A549 (cell line): Measurements from ENCODE around the gene MGAT5B. TPM values are rescaled to one million over a fixed set of nuclear protein-coding genes. Genes with fewer than 3 reads are reported as not detected.
"Not testable (repeated sequence)": the region's sequence is repeated elsewhere in the genome, so short reads cannot be mapped to it uniquely, and the experiment has no call there.

Experiments used
- ATAC-seq, 2 experiments: fragments of 200-7000 bp in 1 of 2; fragments of >200 bp in 1 of 2; cut with Nextera tagmentation in 1 of 2; cut with Tn5 transposase in 1 of 2; 3 replicates each; pipeline versions ENCODE4 v1.8.0 to v1.9.1; 2018 to 2020; ENCODE audit warnings: mild to moderate bottlenecking in 1 of 2, moderate library complexity in 1 of 2
- CTCF ChIA-PET: fragments of 300-600 bp; sonication (Branson Sonifier 250); formaldehyde crosslinking; extraction: SDS; loops from one replicate; lab custom pipeline; 2021; ENCODE audit warnings: antibody characterized with exemption, inconsistent platforms; lab: Yijun Ruan, JAX
- POLR2A ChIA-PET: fragments of 350-600 bp; formaldehyde crosslinking; extraction: SDS; loops from one replicate; lab custom pipeline; 2021; ENCODE audit warnings: antibody characterized with exemption, inconsistent platforms; lab: Yijun Ruan, JAX
- DNase-seq, 2 experiments: peaks; one replicate each; pipeline versions ENCODE4 v3.0.0 to v3.0.0-alpha.2; 2011 to 2016; ENCODE audit warnings: low read depth in 1 of 2, low spot score in 1 of 2
- FAIRE-seq: peaks from 2 replicates; lab custom pipeline; 2011; peaks lifted over from hg19 to GRCh38; lab: Jason Lieb, UNC
- H3K27ac ChIP-seq, 2 experiments: fragments of >200 bp; sonication (Bioruptor Twin); formaldehyde crosslinking; 3 replicates each; pipeline ENCODE4 v1.5.1; 2016 to 2017
- H3K4me1 ChIP-seq: fragments of >200 bp; sonication (Bioruptor Twin); formaldehyde crosslinking; 3 replicates; pipeline ENCODE4 v1.6.1; 2016
- H3K4me2 ChIP-seq: fragments of >200 bp; sonication (Bioruptor Twin); formaldehyde crosslinking; 3 replicates; pipeline ENCODE4 v1.6.1; 2016
- H3K4me3 ChIP-seq: fragments of >200 bp; sonication (Bioruptor Twin); formaldehyde crosslinking; 3 replicates; pipeline ENCODE4 v1.5.1; 2016
- H3K9me3 ChIP-seq: fragments of >200 bp; sonication (Bioruptor Twin); formaldehyde crosslinking; 3 replicates; pipeline ENCODE4 v1.6.1; 2016
- CEBPB ChIP-seq, 2 experiments: fragments of >200 bp in 1 of 2; sonication (Bioruptor Twin) in 1 of 2; formaldehyde crosslinking in 1 of 2; IDR thresholded peaks; 2 replicates each; pipeline ENCODE4 v1.6.1; 2012 to 2016
- EHMT2 ChIP-seq: fragments of 200-600 bp; sonication (generic); IDR thresholded peaks from 2 replicates; pipeline ENCODE4 v1.6.1; 2016; ENCODE audit warnings: antibody characterized with exemption, low read depth, mild to moderate bottlenecking, moderate library complexity
- FOSB ChIP-seq: fragments of 250-450 bp; sonication (Bioruptor Pico); IDR thresholded peaks from 2 replicates; pipeline ENCODE4 v1.5.0; 2020; ENCODE audit warnings: mild to moderate bottlenecking, moderate library complexity
- FOSL2 ChIP-seq, 2 experiments: fragments of 450-650 bp in 1 of 2; fragments of >200 bp in 1 of 2; sonication (Bioruptor Twin) in 1 of 2; formaldehyde crosslinking; IDR thresholded peaks; 2 replicates each; pipeline versions ENCODE4 v1.5.0 to v1.6.1; 2016 to 2020; ENCODE audit warnings: mild to moderate bottlenecking in 1 of 2, moderate library complexity in 1 of 2
- HOXB13 ChIP-seq: fragments of 250-450 bp; sonication (Bioruptor Pico); IDR thresholded peaks from 2 replicates; pipeline ENCODE4 v1.5.0; 2020; ENCODE audit warnings: low read depth, mild to moderate bottlenecking, moderate library complexity
- KDM1A ChIP-seq: fragments of 200-600 bp; sonication (generic); IDR thresholded peaks from 2 replicates; pipeline ENCODE4 v1.6.1; 2016; ENCODE audit warnings: low read depth, mild to moderate bottlenecking
- KDM5A ChIP-seq: fragments of 200-600 bp; sonication (generic); IDR thresholded peaks from 2 replicates; pipeline ENCODE4 v1.6.1; 2016; ENCODE audit warnings: antibody characterized with exemption, mild to moderate bottlenecking
- MAFK ChIP-seq: fragments of 450-650 bp; IDR thresholded peaks from 2 replicates; pipeline ENCODE4 v1.6.1; 2014; ENCODE audit not compliant: partially characterized antibody
- NFE2L2 ChIP-seq: fragments of 150-350 bp; conservative IDR thresholded peaks from 2 replicates; pipeline ENCODE4 v1.6.1; 2014; ENCODE audit warnings: low read length
- NPAS2 ChIP-seq: fragments of 250-450 bp; sonication (Bioruptor Pico); IDR thresholded peaks from 2 replicates; pipeline ENCODE4 v1.8.0; 2022; ENCODE audit warnings: mild to moderate bottlenecking, moderate library complexity, borderline replicate concordance
- PBX3 ChIP-seq: IDR thresholded peaks from 2 replicates; pipeline ENCODE4 v1.6.1; 2012
- POLR2A ChIP-seq: IDR thresholded peaks from 2 replicates; pipeline ENCODE4 v1.6.1; 2012; ENCODE audit warnings: mild to moderate bottlenecking, low read length
- POLR2AphosphoS2 ChIP-seq: conservative IDR thresholded peaks from 2 replicates; pipeline ENCODE4 v1.6.1; 2012; ENCODE audit warnings: low read length, improper control_type of control experiment, inconsistent platforms
- RFX5 ChIP-seq: fragments of 450-650 bp; IDR thresholded peaks from 2 replicates; pipeline ENCODE4 v1.7.1; 2014; ENCODE audit warnings: antibody characterized with exemption, mild to moderate bottlenecking, moderate library complexity
- RNF2 ChIP-seq: fragments of 200-600 bp; sonication (generic); IDR thresholded peaks from 2 replicates; pipeline ENCODE4 v1.6.1; 2016; ENCODE audit warnings: low read depth, mild to moderate bottlenecking, antibody characterized with exemption, moderate library complexity, borderline replicate concordance
- TFCP2L1 ChIP-seq: fragments of 250-450 bp; sonication (Bioruptor Pico); IDR thresholded peaks from 2 replicates; pipeline ENCODE4 v1.5.0; 2021; ENCODE audit warnings: mild to moderate bottlenecking
- ZFP36 ChIP-seq: fragments of 450-650 bp; IDR thresholded peaks from 2 replicates; pipeline ENCODE4 v1.6.1; 2014; ENCODE audit warnings: borderline replicate concordance; ENCODE audit not compliant: partially characterized antibody
- WGBS: methylation state at CpG from one replicate; pipeline ENCODE4 v1.1.6; 2017; ENCODE audit errors: missing lambda C conversion rate; 5-methylcytosine and 5-hydroxymethylcytosine counted together
- polyA plus RNA-seq, 4 experiments: library from polyadenylated mRNA; depleted of rRNA in 3 of 4; stranded (reverse); fragments of >200 nt; fragmentation: RNase III in 1 of 4; extraction: RNeasy Plus Mini Kit Qiagen cat#74134 plus additional on column Dnase treatment in 1 of 4; gene quantifications; 2 replicates in 3 of 4; 3 replicates in 1 of 4; pipeline ENCODE4 v1.2.3, GENCODE V29; 2011 to 2017
- TF ChIP-seq, protein P1 (sequence below): fragments of 250-450 bp; sonication (Bioruptor Pico); IDR thresholded peaks from 2 replicates; pipeline ENCODE4 v1.5.0; 2020; ENCODE audit warnings: low read depth, mild to moderate bottlenecking, moderate library complexity
- TF ChIP-seq, protein P2 (sequence below): fragments of >200 bp; sonication (Bioruptor Twin); formaldehyde crosslinking; IDR thresholded peaks from 2 replicates; pipeline ENCODE4 v1.6.1; 2016
- TF ChIP-seq, protein P3 (sequence below): fragments of >200 bp; sonication (Bioruptor Twin); formaldehyde crosslinking; IDR thresholded peaks from 3 replicates; pipeline ENCODE4 v1.5.1; 2016

The MGAT5B gene
- polyA plus RNA-seq, 2 of the 4 experiments (the other 2 are of a cell fraction): 7.6 to 22.8 TPM

GRCh38 chr17:76973040-76973439 lies 104.8 kb downstream of the MGAT5B start:
- ATAC-seq (no peak), DNase-seq (no peak), FAIRE-seq (no peak)
- ChIA-PET POLR2A (no interaction called here), CTCF (interaction anchor here (0.9 to 2.3 kb wide), 8 partner anchors 10 to 127 kb away, joined by 3 to 8 read pairs (median 4); partner anchors contain the start of gene MGAT5B)
- Histone ChIP-seq H3K9me3 (peaks cover 6% of the 10 kb centered on the region; the same call in 1 of the 3 replicates), H3K4me1 (peaks cover 8% of the 10 kb centered on the region; the same call in 2 of the 3 replicates), H3K4me2 (no peak overlapping the region), H3K4me3 (no peak overlapping the region), H3K27ac (no peak overlapping the region)
- TF ChIP-seq KDM5A: no peak
- 87% methylated on average over 8 of the region's 8 CpGs for WGBS

DNA sequence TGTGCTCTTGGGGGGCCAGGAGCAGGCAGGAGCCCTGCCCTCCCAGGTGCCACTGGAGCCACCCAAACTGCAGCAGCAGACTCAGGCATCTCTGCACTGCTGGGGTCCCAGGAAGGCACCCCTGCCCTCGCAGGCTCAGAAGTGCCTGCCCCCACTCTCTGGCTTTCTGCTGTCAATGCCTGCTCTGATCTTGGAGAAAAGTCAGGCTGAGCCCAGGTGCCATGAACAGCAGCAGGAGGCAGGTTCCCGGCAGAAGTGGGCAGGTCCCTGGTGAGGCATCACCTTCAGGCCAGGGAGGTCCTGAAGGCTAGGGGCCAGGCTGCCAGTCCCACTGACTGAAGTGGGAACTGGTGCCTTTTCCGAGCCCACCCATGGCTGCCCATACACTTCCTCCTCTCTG lies 106.5 kb downstream of the MGAT5B start:
- TF ChIP-seq POLR2A (no peak), RFX5 (no peak), NFE2L2 (no peak), TFCP2L1 (CRISPR knock-in tag) (no peak), RNF2 (no peak), KDM1A (no peak), PBX3 (no peak), CEBPB (IDR thresholded peaks at IDR 0.05) (no peak), EHMT2 (no peak), NPAS2 (CRISPR knock-in tag) (no peak), POLR2AphosphoS2 (no peak), FOSB (CRISPR knock-in tag) (no peak), MAFK (no peak), KDM5A (no peak), FOSL2 (IDR thresholded peaks at IDR 0.05) (no peak), FOSL2 (CRISPR knock-in tag; IDR thresholded peaks at IDR 0.05) (no peak), HOXB13 (CRISPR knock-in tag) (no peak)
- TF ChIP-seq, protein P1, sequence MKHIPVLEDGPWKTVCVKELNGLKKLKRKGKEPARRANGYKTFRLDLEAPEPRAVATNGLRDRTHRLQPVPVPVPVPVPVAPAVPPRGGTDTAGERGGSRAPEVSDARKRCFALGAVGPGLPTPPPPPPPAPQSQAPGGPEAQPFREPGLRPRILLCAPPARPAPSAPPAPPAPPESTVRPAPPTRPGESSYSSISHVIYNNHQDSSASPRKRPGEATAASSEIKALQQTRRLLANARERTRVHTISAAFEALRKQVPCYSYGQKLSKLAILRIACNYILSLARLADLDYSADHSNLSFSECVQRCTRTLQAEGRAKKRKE (CRISPR knock-in tag): no peak
- TF ChIP-seq, protein P2, sequence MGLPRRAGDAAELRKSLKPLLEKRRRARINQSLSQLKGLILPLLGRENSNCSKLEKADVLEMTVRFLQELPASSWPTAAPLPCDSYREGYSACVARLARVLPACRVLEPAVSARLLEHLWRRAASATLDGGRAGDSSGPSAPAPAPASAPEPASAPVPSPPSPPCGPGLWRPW: no peak
- TF ChIP-seq, protein P3, sequence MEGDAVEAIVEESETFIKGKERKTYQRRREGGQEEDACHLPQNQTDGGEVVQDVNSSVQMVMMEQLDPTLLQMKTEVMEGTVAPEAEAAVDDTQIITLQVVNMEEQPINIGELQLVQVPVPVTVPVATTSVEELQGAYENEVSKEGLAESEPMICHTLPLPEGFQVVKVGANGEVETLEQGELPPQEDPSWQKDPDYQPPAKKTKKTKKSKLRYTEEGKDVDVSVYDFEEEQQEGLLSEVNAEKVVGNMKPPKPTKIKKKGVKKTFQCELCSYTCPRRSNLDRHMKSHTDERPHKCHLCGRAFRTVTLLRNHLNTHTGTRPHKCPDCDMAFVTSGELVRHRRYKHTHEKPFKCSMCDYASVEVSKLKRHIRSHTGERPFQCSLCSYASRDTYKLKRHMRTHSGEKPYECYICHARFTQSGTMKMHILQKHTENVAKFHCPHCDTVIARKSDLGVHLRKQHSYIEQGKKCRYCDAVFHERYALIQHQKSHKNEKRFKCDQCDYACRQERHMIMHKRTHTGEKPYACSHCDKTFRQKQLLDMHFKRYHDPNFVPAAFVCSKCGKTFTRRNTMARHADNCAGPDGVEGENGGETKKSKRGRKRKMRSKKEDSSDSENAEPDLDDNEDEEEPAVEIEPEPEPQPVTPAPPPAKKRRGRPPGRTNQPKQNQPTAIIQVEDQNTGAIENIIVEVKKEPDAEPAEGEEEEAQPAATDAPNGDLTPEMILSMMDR: no peak
- no peak overlapping the region for H3K4me3 ChIP-seq
- WGBS: 45% methylated on average over 3 of the region's 3 CpGs
- CTCF ChIA-PET: interaction anchor here (1.5 to 1.7 kb wide), 2 partner anchors 35 to 82 kb away, joined by 3 to 7 read pairs; no protein-coding TSS in a partner anchor
- DNase-seq (no peak), FAIRE-seq (no peak), ATAC-seq (no peak)
- no peak overlapping the region for H3K27ac ChIP-seq
- H3K4me2 ChIP-seq: no peak overlapping the region
- H3K4me1 ChIP-seq: peaks cover 5% of the 10 kb centered on the region; the same call in 2 of the 3 replicates
- peaks cover 12% of the 10 kb centered on the region; the same call in 1 of the 3 replicates for H3K9me3 ChIP-seq
- POLR2A ChIA-PET: no interaction called here

GRCh38 chr17:76978050-76978449 lies 109.8 kb downstream of the MGAT5B start:
- CTCF ChIA-PET: interaction anchor here (1.3 to 3.0 kb wide), 3 partner anchors 11 to 78 kb away, joined by 3 to 13 read pairs (median 6); no protein-coding TSS in a partner anchor
- H3K4me1 ChIP-seq, POLR2A ChIA-PET, ATAC-seq, H3K4me2 ChIP-seq, H3K27ac ChIP-seq, H3K4me3 ChIP-seq, FAIRE-seq: not testable (repeated sequence)
- DNase-seq: peak in 1 of 2 experiments; percentile 31
- 32% methylated on average over 1 of the region's 1 CpG for WGBS
- H3K9me3 ChIP-seq: peaks cover 12% of the 10 kb centered on the region; the same call in 1 of the 3 replicates
- peak; percentile 30 for TF ChIP-seq ZFP36
